Measurements from ENCODE around the gene MLST8. TPM values are rescaled to one million over a fixed set of nuclear protein-coding genes. Genes with fewer than 3 reads are reported as not detected.

Gene MLST8
- total RNA-seq, result 38.7 and 61.3 TPM in 2 replicates

GRCh38 chr16:2205104-2205966 lies at the start of gene MLST8:
MLST8 (plus strand) TSS chr16:2205454; CDS start chr16:2206086, 632 bp downstream.

DNA sequence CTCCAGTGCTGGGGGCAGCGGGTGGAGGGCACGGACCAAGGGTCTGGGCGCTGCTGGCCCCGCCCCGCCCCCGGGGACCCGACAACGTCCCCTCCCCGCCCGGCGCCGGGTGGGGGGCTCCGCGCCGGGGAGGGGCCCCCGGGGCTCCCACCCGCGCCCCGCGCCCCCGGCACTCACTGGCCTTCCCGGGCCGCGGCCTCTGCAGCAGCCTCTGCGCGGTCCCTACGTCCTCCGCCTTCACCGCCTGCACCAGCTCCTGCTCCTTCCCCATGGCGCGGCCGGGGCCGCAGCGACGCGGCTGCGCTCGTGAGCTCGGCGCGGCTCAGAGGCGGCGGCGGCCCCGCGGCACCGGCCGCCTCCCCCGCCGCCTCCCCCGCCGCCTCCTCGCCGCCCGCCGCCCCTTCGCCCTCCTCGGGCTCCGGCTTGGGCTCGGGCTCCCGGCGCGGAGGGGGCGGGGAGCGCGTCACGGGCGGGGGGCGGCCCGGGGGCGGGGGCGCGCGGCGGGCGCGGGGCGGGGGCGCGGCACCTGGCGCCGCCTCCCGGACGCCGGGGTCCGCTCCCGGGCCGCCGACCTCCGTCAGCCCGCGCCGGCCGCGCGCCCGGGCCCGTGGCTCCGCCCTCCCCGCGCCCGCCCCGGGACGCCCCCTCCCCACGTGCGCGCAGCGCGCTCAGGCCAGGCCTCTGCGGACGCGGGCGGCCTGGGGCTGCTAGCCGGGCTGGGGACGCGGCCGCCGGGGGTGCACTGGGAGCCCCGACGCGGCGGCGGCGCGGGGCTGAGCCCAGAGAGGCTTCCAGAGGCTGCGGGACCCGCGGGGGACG lies 8.9 kb upstream of the MLST8 start, which contains the start of gene CASKIN1:
Gene CASKIN1 (minus strand): TSS at position 444 of the 819 bp plus-strand sequence. CDS start 173 bp downstream, at position 271.

DNA sequence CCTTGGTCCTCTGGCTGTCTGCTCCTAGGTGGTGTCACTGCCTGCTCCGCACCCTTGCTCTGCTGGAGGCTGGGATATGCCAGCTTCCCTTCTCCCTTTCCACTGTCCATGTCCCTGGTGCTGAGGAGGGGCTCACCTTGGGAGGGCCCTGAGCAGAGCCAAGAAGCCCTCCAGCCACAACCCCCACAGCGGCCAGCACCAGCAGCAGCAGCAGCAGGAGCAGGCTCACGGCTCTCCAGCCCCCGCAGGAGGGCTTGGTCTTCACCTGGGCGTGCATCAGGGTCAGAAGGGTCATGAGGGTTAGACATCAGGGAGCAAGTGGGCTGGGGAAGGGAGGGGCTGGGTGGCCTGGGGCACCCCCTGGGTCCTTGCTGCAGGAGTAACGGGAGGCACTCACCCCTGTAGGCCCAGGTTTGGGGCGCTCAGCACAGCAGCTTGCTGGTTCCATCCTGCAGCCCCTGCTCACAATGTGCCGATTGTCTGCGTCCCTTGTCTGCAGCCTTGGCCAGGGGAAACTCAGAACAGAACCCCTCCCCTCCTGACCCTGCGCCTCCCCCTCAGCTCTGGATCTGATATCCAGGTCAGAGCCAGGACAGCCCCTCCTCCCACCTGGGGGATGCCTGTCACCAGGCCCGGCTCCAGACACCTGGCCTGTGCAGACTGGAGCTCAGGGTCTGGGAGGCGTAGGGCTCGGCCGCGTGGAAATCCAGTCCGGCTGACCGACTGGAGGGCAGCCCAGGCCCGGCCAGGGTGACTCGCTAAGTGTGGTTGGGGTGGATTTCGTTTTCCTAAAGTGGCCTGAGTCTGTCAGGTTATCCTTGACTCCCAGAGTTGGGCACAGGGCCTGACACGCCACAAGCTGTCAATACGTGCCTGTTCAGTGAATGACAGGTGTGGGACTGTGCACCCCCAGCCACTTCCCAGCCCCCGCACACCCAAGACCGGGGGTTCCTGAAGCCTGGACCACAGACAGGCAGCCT lies 5.4 kb downstream of the MLST8 start, which contains the start of gene BRICD5:
Gene BRICD5 (minus strand): TSS at position 478 of the 980 bp plus-strand sequence. CDS start 30 bp downstream, at position 448.

GRCh38 chr16:2214719-2214968 lies 9.4 kb downstream of the MLST8 start, which contains the start of gene PGP:
PGP (minus strand) TSS chr16:2214840; CDS start chr16:2214777, 63 bp downstream.

DNA sequence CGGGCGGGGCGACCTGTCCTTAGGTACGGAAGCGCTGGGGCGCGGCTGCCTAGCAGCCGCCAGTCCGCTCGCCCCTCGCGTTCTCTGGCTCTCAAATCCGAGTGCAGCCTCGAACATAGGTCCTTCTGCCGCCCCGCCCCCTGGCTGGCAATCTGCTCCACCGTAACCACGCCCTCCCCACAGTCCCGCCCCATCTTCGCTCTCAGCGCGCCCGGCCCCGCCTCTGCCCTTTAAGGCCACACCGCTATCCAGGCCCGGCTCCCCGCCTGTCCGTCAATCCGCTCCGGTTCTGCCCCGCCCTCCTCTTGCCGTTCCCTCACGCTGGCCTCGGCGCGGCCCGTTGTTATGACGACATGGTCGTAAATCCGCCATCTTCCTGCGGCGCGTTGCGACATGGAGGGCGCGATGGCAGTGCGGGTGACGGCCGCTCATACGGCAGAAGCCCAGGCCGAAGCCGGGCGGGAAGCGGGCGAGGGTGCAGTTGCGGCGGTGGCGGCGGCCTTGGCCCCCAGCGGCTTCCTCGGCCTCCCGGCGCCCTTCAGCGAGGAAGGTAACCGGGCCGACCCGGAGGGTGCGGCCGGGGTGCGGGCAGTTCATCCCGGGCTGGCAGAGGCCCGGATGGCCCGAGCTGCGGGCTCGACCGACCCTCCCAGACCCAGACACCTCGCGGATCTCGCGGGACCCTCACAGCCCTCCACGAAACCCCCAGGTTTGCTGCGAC lies 18.1 kb downstream of the MLST8 start, which contains the start of gene E4F1:
Gene E4F1 (plus strand): TSS at position 371 of the 721 bp plus-strand sequence. CDS start 23 bp downstream, at position 394.

GRCh38 chr16:2236337-2237101 lies 31.3 kb downstream of the MLST8 start, which contains the start of gene DNASE1L2:
DNASE1L2 (plus strand) TSS chr16:2236444; CDS start chr16:2236817, 373 bp downstream.

DNA sequence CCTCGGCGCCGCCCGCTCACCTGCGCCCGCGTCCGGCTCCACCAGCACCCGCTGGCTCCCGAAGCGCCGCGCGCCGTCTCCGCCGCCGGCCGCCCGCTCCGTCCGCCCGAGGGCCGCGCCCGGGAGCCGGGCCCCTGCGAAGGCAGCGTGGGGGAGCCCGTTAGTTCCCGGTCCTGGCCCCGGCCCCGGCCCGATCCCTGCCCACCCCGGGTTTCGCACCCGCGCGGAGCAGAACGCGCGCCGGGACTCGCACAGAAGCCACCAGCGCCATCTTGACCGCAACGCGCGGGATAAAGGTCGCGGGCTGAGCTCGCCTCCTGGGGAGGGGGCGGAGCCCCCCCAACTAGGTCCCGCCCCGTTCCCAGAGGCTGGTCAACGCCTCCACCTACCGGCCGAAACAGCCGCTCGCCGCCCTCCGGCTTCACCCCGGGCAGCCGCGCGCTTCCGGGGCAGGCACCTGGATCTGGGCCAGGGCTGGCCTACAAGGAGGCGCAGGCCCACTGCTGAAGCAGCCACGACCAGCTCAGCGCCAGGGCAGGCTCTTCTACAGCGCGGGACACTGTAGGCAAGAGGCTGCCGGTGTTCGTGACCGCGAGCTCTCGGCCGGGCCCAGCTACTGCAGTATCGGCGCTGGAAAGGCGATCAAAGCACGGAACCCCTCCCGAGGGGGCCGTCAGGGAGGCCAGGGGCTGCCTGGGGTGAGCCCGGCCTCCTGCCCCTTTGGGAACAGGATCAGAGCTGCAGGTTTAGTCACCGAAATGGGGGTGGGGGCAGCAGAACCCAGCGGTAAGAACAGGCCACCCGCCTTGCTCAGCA lies 46.2 kb downstream of the MLST8 start, which contains the start of gene ECI1:
Gene ECI1 (minus strand): TSS at position 292 of the 816 bp plus-strand sequence. CDS start 21 bp downstream, at position 271.

Other genes starting within 250 kb of the MLST8 start
- gene NDUFB10, start 245.9 kb upstream of the MLST8 start, total RNA-seq, result 289 and 350 TPM in 2 replicates
- gene RPS2, start 240.6 kb upstream of the MLST8 start, total RNA-seq, result 3,892 and 6,799 TPM in 2 replicates
- gene RNF151, start 238.6 kb upstream of the MLST8 start, total RNA-seq, result not detected in 2 replicates
- gene TBL3, start 233.4 kb upstream of the MLST8 start, total RNA-seq, result 51.7 and 71.4 TPM in 2 replicates
- gene NOXO1, start 224.0 kb upstream of the MLST8 start, total RNA-seq, result not detected in 2 replicates
- gene GFER, start 221.3 kb upstream of the MLST8 start, total RNA-seq, result 15.6 and 25.9 TPM in 2 replicates
- gene SYNGR3, start 215.5 kb upstream of the MLST8 start, total RNA-seq, result 5.4 and 7.6 TPM in 2 replicates
- 33.7 and 41.0 TPM in 2 replicates for gene ZNF598, start 195.6 kb upstream of the MLST8 start, total RNA-seq
- gene NPW, start 185.7 kb upstream of the MLST8 start, total RNA-seq, result 5.6 and 6.6 TPM in 2 replicates
- gene NHERF2, start 178.6 kb upstream of the MLST8 start, total RNA-seq, result 56.8 and 85.8 TPM in 2 replicates
- 25.9 and 28.7 TPM in 2 replicates for gene NTHL1, start 157.6 kb upstream of the MLST8 start, total RNA-seq
- 33.1 and 51.4 TPM in 2 replicates for gene TSC2, start 157.5 kb upstream of the MLST8 start, total RNA-seq
- 72.0 and 175 TPM in 2 replicates for gene PKD1, start 69.6 kb upstream of the MLST8 start, total RNA-seq
- 0.91 and 3.3 TPM in 2 replicates for gene RAB26, start 56.8 kb upstream of the MLST8 start, total RNA-seq
- 65.8 and 73.5 TPM in 2 replicates for gene TRAF7, start 49.7 kb upstream of the MLST8 start, total RNA-seq
- under 0.01 and 0.08 TPM in 2 replicates for gene CASKIN1, start 8.8 kb upstream of the MLST8 start, total RNA-seq
- gene BRICD5, start 5.4 kb downstream of the MLST8 start, total RNA-seq, result 0.13 and 1.2 TPM in 2 replicates
- gene PGP, start 9.4 kb downstream of the MLST8 start, total RNA-seq, result 4.1 and 16.3 TPM in 2 replicates
- gene E4F1, start 18.1 kb downstream of the MLST8 start, total RNA-seq, result 16.4 and 37.3 TPM in 2 replicates
- gene DNASE1L2, start 31.0 kb downstream of the MLST8 start, total RNA-seq, result 0.13 and 6.4 TPM in 2 replicates
- 34.8 and 38.7 TPM in 2 replicates for gene ECI1, start 46.1 kb downstream of the MLST8 start, total RNA-seq
- gene RNPS1, start 62.7 kb downstream of the MLST8 start, total RNA-seq, result 169 and 188 TPM in 2 replicates
- gene ABCA3, start 135.3 kb downstream of the MLST8 start, total RNA-seq, result 0.13 and 3.1 TPM in 2 replicates
- 13.3 and 23.3 TPM in 2 replicates for gene CCNF, start 224.0 kb downstream of the MLST8 start, total RNA-seq

Measured in epithelial cell of alveolus of lung (primary cell).